Measurements from ENCODE around the gene PRR5L.

DNA sequence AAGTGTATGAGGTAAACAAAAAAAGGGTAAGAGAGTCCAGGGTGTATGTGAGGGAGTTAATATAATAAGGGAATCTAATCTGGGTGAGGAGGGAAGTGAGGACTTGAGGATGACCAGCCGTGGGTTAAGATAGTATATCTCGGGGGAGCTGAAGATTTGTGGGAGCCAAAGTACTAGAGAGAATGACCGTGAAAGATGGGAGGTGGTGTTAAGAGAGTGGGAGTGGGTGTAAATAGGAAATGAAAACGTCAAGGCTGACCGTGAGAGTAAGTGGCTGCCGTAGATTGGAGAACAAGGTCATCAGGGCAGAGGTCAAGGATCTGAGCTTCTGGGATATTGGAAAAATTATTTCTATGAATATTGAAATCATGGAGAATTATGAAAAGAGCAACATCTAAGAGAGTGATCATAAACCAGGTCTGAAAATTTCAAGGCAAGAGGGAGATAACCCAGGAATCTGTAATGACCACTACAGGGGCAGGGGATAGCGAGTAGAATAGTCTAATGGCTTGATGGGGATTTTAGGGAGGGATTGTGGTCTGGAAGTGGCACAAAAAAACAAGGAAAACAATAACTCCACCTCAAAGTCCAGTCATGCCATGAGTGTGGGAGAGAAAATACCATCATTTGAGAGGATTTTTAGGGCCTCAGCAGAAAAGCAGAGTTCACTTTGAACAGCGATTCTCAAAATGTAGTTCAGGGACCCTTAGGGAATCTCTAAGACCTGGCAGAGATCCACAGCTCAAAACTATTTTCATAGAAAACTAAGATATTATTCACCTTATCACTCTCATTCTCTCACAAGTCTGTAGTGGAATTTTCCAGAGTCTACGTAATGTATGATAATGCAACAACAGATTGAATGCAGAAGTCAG, 72.0 kb downstream of the PRR5L start:
- TF ChIP-seq, protein P1, sequence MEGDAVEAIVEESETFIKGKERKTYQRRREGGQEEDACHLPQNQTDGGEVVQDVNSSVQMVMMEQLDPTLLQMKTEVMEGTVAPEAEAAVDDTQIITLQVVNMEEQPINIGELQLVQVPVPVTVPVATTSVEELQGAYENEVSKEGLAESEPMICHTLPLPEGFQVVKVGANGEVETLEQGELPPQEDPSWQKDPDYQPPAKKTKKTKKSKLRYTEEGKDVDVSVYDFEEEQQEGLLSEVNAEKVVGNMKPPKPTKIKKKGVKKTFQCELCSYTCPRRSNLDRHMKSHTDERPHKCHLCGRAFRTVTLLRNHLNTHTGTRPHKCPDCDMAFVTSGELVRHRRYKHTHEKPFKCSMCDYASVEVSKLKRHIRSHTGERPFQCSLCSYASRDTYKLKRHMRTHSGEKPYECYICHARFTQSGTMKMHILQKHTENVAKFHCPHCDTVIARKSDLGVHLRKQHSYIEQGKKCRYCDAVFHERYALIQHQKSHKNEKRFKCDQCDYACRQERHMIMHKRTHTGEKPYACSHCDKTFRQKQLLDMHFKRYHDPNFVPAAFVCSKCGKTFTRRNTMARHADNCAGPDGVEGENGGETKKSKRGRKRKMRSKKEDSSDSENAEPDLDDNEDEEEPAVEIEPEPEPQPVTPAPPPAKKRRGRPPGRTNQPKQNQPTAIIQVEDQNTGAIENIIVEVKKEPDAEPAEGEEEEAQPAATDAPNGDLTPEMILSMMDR (IDR thresholded peaks at IDR 0.05; ENCODE audit: low read depth, low read length), result no peak
- TF ChIP-seq EZH2phosphoT487 (IDR thresholded peaks at IDR 0.05; ENCODE audit: low read depth), result no peak
